Left cardiac atrium (tissue), 4 donors: Measurements from ENCODE around the gene SH3YL1. TPM values are rescaled to one million over a fixed set of nuclear protein-coding genes. Genes with fewer than 3 reads are reported as not detected.
A peak's percentile ranks its signal among the peaks of the same experiment; 100 is the strongest.

Source experiments
- ATAC-seq, 2 donors: fragments of 200-7000 bp; cut with Tn5 transposase; one replicate each; pipeline ENCODE4 v1.9.1; 2020; ENCODE audit warnings: mild to moderate bottlenecking in 2 of 2, moderate library complexity in 2 of 2
- DNase-seq: peaks from one replicate; pipeline ENCODE4 v3.0.0-alpha.2; 2020
- intact Hi-C, 2 donors: fragments of 100-400 bp; cut with DNase I; formaldehyde crosslinking; loops; one replicate each; pipeline versions ENCODE4 v1.14.1 to v1.15.1; 2022 to 2023
- total RNA-seq, 2 donors: library from RNA; stranded (reverse); fragmentation: NEBNext Ultra II Directional; extraction: Animal tissue kit (Norgen Biotek cat#: 25700); gene quantifications; one replicate each; pipeline ENCODE4 v1.2.1, GENCODE V29; 2021
- donor health status: DM: no; HTN: yes; CAD: no.
- donor health status: DM: no; HTN: yes; CAD: no; lungs with severe emphysema.
- donor health status: DM: yes; HTN: yes; CAD: no.
- donor health status: Dilated cardiomyopathy.

The SH3YL1 gene
- total RNA-seq, 2 donors from 2014 or later: 13.8 to 14.0 TPM

DNA sequence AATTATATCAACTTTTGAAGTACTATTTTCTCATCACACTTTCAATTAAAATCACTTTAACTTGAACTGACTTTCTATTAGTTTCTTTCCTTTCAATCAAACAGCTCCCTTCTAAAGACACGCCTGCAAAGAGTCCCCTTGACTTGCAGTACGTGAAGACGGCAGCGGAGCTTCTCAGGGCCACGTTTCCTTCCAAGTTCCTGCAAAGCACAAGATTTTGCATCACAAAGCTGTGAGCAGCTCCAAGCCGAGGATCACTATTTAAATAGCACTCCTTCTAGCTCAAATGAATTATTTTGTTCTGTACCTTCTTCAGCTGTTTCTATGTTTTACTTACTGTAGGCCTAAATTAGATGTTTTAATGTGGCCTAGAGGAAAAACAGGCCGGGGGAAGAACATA is 30.8 kb downstream of the SH3YL1 start:
- ATAC-seq: no peak

DNA sequence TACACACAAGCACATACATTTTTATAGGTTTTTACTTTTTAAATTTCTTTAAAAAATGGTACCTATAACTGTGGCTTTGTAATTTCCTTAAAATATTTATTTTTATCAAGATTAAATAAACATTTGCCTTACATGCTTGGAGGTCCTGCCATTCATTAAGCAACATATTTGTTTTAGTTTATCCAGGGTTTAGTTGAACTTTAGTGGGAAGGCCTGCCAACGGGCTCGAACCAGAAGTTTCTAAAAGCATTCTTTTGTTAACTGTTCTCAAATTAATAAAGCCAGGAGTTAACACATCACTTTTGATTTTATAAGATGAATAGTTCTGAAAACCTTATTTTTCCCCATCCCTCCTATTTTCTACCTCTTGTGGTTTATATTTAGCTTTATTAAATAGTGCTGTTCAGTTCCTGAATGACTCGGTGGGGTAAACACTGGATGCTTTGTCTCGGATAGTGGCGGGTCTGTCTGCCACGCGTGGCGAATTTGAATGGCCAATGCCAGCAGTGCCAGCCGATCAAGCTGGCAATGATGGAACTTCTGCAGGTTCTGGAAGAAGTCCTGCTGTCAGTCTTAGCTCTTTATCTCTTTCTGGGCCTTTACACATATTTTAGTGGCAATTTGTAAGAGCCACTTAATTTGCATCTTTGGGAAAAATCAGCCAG is 32.2 kb downstream of the SH3YL1 start:
- DNase-seq (no peak), ATAC-seq (no peak)
- intact Hi-C loops: no loop called here

More for the DNA sequence above, 30.8 kb downstream of the SH3YL1 start:
- intact Hi-C loops: no loop called here
- no peak for DNase-seq

GRCh38 chr2:228518-229278 is 35.1 kb downstream of the SH3YL1 start:
- intact Hi-C loops: no loop called here
- DNase-seq (no peak), ATAC-seq (no peak)

- DNase-seq (no peak), ATAC-seq (no peak)
- intact Hi-C loops: no loop called here
Measured at GRCh38 chr2:228115-228514, 35.7 kb downstream of the SH3YL1 start.

DNA sequence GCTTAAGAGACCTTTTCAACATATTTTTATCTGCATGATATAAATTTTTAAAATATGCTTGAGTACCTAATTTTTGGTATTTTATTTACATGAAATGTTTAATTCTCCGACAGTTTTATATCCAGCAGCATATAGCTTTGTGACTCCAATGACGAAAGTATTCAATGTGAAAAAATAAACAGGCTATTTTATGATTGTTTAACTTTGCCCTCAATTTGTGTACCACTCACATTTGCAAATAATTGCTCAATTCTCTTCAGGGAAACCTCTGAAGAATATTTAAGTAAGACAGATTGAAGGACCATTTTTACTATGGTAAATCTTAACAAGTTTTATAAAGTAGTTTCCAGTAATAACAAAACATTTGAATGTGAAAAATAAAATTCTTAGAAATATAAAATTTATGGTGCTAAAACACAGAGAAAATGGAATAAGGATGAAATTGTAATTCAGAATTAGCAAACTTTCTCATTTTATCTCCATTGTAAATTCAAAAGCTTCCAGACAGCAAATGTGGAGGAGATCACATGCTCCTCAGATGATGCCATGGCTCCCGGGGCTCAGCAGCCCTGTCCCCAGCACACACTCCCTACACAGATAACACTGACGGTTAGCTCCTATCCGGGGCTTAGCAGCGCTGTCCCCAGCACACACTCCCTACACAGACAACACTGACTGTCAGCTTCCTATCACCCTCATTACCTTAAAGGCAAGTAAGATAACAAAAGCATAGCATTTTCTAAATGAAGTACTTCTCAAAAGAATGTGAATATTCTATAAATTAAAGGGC is 39.7 kb downstream of the SH3YL1 start:
- intact Hi-C loops: no loop called here
- DNase-seq (no peak), ATAC-seq (no peak)

DNA sequence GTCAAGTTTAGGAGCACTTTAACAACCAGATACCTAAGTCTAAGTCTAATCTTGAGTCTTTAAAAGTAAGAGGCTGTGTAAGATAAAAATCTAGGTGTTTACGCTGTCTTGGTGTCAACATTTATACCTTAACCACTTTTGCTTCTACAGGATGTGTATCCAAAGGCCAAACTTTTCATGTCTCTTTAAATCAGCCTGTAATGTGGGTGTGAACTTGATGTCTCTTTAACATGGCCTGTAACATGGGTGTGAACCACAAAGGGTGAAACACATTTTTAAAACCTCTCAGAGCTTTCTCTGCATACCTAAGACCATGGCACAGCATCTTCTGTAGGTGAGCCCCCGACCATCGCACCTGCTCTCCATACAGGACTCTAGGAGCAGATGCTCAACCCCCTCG is 40.4 kb downstream of the SH3YL1 start:
- ATAC-seq (no peak), DNase-seq (no peak)
- intact Hi-C loops: no loop called here

DNA sequence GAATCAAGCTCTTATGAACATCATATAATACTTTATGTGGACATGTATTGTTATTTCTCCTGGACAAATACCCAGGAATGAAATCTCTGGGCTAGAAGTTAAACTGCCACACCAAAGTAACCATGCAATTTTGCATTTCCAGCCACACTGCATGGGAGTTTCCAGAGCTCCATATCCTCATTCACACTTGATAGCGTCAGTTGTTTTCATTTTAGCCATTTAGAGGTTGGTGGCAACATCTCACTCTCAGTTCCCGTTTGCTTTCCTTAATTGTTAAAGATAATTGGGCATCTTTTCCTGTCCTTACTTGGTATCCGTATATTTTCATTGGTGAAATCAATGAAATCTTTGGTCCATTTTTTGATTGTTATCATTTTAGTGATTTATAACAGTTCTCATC is 47.8 kb downstream of the SH3YL1 start:
- no peak for ATAC-seq
- intact Hi-C loops: no loop called here

DNA sequence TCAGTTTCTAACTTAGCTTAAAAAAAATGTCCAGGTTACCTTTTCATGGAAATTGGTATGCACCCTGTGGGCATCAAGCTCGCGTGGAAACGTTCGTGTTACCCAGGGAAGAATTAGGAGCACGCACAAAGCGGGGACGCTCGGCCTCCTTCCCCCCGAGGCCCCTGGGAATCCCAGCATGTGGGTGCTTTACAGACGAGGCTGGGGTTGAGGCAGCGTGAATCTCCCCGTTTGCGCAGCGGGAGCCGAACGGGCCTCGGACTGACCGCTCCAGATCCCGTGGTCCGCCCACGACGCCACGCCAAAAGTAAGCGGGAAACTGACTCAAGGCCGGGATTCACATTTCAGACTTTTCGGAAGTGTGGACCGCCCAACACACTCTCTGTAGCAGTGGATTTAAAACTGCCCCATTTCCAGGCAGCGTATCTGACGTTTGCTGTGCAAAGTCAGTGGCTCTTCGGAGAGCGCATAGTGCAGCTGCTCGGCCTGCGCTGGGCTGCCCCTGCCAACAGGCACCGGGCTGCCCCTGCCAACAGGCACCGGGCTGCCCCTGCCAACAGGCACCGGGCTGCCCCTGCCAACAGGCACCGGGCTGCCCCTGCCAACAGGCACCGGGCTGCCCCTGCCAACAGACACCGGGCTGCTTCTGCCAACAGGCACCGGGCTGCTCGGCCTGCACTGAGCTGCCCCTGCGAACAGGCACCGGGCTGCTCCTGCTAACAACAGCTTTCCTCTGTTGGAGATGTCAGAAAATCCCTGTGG is 49.7 kb downstream of the SH3YL1 start:
- intact Hi-C loops: no loop called here
- DNase-seq (no peak), ATAC-seq (peak in 1 of 2 donors; percentile 70)

More for the DNA sequence above, 47.8 kb downstream of the SH3YL1 start:
- DNase-seq: no peak

DNA sequence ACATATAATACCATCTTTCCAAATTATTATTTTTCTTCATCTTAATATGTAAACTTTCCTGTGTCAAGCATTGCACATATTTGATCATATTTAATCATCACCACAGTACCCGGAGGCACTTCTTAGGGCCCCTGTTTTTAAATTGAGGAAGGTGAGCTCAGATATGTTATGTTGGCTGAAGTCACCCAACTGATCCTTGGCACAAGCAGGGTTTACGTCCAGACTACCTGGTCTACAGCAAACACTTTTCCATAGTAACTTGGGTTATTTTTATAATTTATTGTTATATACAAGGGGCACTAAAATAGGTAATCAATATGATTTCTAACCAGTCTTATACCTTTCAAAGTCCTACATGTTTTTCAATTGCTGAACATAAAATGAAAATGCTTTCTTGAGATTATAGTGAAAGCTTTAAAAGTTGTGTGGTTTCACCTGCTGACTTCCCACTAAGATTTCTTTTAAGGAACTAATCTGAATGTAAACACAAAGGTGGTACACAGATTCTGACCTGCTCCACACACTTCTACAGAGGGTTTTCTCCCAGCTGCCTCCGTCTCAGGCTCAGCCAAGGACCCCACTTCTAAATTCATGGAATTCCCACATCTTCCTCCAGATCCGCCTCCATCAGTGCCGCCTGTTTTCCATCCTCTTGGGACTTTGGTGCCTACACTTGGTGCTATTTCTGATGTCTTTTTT is 52.2 kb downstream of the SH3YL1 start:
- intact Hi-C loops: no loop called here
- ATAC-seq: no peak
- DNase-seq: no peak

GRCh38 chr2:210660-211059 is 53.2 kb downstream of the SH3YL1 start:
- DNase-seq (no peak), ATAC-seq (no peak)
- intact Hi-C loops: no loop called here

DNA sequence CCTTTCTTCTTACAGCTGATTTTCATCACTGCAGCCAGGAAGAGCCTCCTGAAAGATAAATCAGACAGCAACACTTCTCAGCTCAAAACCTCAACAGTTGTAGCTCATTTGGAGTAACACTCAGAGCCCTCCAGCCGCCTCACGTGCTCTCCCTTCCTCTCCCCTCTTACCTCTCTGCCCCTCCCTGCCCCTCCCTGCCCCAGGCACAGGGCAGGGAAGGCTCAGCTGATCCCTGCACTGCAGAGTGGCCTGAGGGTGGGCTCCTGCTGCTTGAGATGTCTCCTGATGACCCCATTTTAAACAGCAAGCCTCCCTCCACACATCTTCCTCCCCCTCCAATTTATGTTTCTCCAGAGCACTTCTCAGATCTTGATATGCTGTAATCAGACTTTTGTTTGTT is 54.4 kb downstream of the SH3YL1 start:
- intact Hi-C loops: no loop called here
- no peak for ATAC-seq
- DNase-seq: no peak

- DNase-seq: no peak
- ATAC-seq: no peak
- intact Hi-C loops: no loop called here
Measured at GRCh38 chr2:208335-208734, 55.5 kb downstream of the SH3YL1 start.

GRCh38 chr2:203984-204383 is 59.8 kb downstream of the SH3YL1 start:
- no peak for DNase-seq
- no peak for ATAC-seq
- intact Hi-C loops: no loop called here

- intact Hi-C loops: no loop called here
- no peak for DNase-seq
- ATAC-seq: no peak
Measured at GRCh38 chr2:203401-203800, 60.4 kb downstream of the SH3YL1 start.

DNA sequence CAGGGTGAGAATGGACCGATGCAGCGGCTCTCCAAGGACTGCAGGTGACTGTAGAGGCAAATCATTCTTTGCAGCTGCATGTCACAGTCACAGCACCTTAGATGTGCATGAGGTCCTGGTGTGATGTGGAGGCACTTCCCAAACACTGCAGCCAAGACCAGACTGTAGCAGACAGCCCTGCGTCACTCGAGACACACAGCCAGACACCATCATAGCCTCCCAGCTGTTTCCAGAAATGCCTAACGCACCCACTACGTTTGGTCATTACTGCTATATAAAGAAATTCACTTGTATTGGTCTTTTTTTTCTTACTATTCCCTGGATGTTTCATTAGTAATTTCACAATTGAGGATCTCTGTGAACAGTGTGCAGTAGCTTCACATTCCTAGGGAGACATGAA is 60.9 kb downstream of the SH3YL1 start:
- intact Hi-C loops: no loop called here
- DNase-seq (no peak), ATAC-seq (no peak)

DNA sequence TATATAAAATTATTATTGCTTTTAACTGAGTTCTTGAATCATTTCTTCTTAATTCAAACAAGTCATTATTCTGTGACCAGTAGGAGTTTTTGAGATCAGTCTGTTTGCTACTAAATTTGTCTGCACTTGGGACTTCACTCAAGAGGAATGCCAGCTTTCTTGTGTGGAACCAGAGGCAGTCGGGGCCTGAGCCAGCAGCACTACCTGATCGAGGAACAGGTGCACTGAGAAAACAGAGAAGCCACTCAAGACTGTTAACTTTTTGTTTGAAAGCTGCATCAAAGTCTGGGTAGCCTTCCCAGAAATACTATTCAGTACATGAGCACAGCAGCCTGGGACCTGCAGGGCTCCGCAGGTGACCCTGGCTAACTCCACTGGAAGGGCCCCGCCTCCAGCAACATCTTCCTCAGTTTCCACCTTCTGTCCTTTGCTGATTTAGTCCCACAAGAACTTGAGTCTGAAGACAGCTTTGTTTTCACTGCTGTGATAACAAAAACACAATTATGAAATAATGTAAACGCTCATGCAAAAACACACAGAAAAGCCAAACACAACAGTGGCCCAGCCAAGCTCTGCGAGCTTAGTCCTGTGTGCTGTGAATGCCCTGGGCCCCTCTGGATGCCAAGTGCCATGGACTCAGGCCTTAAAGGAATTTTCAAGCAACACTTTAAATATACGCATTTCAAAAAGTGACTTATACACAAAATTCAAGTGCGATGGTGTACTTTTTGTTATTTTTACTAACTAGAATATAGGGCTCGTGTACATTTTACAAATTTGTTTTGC is 62.0 kb downstream of the SH3YL1 start:
- intact Hi-C loops: no loop called here
- DNase-seq (no peak), ATAC-seq (no peak)

GRCh38 chr2:199041-199966 is 64.5 kb downstream of the SH3YL1 start:
- intact Hi-C loops: no loop called here
- DNase-seq (no peak), ATAC-seq (no peak)
